Esophagus squamous epithelium (tissue), 4 donors: Measurements from ENCODE around the gene PDHX.

Source experiments
- POLR2A ChIP-seq, 4 donors: fragments of 450-650 bp; IDR thresholded peaks; one replicate each; pipeline ENCODE4 v1.6.1; 2017; ENCODE audit warnings: antibody characterized with exemption in 4 of 4, mild to moderate bottlenecking in 4 of 4, moderate library complexity in 3 of 4
- TF ChIP-seq, protein P1 (sequence below), 6 experiments: fragments of 450-650 bp in 4 of 6; fragments of 200-600 bp in 2 of 6; sonication (generic) in 2 of 6; IDR thresholded peaks; one replicate each; pipeline ENCODE4 v1.5.1; 2016 to 2019; ENCODE audit warnings: antibody characterized with exemption in 6 of 6, mild to moderate bottlenecking in 4 of 6, moderate library complexity in 4 of 6

DNA sequence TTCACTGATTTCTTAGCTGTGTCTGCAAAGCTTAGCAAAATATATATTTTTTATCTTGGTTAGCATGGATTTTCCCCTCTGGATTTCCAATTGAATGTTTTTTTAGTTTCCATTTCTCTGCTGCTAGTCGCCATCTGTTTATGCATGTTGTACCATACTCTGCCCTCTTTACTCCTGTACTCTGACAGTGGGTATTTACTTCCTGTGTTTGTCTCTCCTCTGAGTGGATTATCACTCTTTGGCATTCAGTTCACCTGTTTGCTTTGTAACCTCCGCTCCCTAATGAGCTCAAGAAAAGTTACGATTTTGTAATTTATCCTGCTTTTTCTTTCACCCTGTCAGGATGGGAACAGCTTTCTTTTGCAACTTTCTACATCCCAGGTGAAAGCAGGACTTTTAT lies 59.1 kb downstream of the PDHX start:
- TF ChIP-seq, protein P1, sequence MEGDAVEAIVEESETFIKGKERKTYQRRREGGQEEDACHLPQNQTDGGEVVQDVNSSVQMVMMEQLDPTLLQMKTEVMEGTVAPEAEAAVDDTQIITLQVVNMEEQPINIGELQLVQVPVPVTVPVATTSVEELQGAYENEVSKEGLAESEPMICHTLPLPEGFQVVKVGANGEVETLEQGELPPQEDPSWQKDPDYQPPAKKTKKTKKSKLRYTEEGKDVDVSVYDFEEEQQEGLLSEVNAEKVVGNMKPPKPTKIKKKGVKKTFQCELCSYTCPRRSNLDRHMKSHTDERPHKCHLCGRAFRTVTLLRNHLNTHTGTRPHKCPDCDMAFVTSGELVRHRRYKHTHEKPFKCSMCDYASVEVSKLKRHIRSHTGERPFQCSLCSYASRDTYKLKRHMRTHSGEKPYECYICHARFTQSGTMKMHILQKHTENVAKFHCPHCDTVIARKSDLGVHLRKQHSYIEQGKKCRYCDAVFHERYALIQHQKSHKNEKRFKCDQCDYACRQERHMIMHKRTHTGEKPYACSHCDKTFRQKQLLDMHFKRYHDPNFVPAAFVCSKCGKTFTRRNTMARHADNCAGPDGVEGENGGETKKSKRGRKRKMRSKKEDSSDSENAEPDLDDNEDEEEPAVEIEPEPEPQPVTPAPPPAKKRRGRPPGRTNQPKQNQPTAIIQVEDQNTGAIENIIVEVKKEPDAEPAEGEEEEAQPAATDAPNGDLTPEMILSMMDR (IDR thresholded peaks at IDR 0.05) = no peak
- TF ChIP-seq POLR2A (IDR thresholded peaks at IDR 0.05) = no peak
